CD4-positive, alpha-beta T cell treated with Interferon gamma for 1 hour (primary cell): ENCODE results near the gene TBC1D22A.
"Not testable (repeated sequence)": the region's sequence is repeated elsewhere in the genome, so short reads cannot be mapped to it uniquely, and the experiment has no call there.

Experiments used
- DNase-seq: peaks from one replicate; pipeline ENCODE4 v3.0.0-alpha.2; 2020

The TBC1D22A gene

GRCh38 chr22:46813816-46814597, 51.6 kb downstream of the TBC1D22A start:
- no peak for DNase-seq

- no peak for DNase-seq
These were observed 52.7 kb downstream of the TBC1D22A start for GRCh38 chr22:46815132-46815531.

GRCh38 chr22:46815559-46815895, 53.1 kb downstream of the TBC1D22A start:
- DNase-seq, result no peak

DNA sequence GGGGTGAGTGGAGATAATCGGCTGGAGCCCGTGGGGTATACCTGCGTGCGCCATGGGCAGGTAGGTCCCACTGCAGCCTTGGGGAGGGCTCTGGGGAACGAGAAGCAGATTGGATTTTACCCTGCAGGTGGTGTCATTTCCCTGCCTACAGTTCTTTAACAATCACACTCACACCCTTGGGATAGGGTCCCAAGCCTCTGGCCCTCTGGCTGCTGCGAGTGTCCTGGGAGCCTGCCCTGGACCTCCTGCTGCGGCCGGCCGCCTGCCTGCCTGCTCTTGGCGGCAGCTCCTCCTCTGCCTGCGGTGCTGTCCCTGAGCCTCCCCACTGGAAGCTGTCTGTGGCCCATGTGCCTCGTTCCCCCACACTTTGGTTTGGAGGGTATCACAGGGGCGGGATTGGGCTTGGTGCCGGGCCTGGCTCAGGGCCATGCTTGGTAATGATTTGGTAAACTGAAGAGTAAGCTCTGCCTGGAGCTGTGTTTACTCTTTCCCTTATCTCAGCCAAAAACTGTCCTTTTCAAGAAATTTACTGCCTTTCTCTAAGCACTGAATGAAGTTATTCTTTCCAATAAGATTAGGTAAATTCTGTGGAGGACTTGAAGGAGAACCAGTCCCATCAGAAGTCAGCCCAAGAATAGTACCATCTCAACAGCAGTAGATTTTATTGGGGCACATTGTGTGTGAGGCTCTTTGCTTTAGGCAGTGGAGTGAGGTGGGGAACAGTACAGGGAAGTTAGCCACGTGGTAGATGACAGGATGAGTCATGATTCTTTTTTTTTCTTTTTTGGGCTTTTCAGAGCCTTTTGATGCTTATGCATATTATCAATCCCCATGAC, 53.7 kb downstream of the TBC1D22A start:
- no peak for DNase-seq

- DNase-seq, result not testable (repeated sequence)
These were observed 54.9 kb downstream of the TBC1D22A start for GRCh38 chr22:46817390-46817789.

DNA sequence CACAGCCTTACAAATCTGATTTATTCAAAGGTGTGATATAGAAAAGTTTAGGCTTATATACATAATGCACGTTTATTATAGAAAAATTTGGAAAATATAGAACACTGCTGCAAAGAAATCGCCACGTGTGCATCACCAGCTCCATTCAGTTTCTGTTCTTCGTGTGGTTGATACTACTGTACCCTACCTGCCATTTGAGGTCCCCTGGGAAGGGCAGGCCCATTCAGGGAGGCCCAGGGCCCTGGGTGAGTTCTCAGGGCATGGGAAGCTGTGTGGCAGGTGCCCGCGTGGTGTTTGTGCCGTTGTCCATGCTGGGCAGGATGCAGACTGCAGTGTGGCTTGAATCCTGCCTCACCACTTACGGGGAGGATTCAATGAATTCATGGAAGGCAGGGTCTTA, 60.8 kb downstream of the TBC1D22A start:
- DNase-seq, result no peak

- no peak for DNase-seq
These were observed 61.2 kb downstream of the TBC1D22A start for GRCh38 chr22:46823654-46824053.

- DNase-seq, result no peak
These were observed 62.0 kb downstream of the TBC1D22A start for GRCh38 chr22:46824344-46824909.

DNA sequence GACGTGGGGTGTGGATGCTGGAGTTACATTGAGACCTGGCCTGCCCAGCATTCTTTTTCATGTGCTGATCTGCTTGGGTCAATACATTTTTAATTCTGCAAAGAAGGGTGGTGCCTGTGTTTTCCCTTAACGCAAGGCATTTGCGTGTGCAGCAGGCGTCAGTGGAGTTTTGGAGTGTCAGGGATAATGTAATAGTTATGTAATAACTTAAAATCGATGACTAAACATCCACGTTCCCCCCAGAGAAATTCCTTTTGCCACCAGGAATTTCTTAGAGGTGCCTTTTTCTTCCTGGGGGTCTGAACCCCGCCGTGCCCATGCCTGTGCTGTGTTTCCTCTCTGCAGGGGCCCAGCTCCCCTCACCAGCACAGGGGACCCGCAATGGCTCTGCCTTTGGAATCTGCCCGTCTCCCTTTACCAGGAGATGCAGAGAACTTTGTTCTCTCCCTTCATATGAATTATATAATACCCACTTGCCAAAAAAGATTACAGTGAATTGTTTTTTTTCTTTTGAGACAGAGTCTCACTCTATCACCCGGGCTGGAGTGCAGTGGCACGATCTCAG, 62.6 kb downstream of the TBC1D22A start:
- DNase-seq, result no peak

- DNase-seq, result no peak
These were observed 64.1 kb downstream of the TBC1D22A start for GRCh38 chr22:46826438-46827135.

DNA sequence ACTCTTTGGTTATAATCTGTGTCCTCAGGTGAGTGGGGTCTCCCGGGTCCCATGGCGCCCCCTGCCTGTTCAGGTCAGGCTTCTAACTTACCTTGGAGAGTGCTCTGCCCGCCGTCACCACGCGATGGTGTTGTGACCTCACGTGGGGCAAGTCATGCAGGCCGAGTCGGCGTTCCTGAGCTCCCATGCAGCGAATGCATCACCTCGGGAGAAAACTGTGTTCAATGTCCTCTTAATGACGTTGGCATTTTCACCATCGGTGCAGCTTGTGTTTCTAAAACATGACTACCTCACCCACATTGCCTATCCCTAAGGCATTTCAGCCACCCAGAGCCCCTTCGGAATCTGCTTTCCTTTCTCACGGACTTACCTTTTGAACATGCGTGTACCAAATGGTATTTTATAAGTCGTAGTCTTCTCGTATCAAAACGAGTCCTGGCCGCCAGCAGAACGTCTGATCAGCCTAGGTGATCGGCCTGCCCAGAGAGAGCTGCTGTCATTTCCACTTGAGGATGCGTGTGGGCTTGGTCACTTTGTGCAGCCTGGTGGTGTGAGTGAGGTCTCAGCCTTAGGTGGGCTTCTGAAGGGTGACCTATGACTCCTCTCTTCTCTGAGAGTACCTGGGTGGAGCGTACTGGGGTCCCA, 64.8 kb downstream of the TBC1D22A start:
- no peak for DNase-seq

DNA sequence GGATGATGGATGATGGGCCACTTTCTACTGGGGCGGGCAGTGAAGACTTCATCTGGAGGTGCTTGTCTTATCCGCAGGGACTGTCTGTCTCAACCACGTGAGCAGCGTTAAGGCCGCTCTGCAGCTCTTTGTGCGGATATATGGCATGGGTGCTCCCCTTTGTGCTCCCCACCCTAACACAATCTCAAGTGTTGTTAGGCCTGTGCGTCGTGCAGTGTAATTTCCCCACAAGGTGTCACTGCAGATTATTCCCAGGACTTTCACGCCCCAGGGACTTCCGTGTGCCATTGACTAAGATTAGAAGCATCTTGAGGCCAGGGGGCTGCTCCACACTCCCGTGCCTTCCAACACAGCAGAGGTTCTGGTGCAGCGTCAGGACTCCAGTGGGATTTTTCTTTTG, 65.3 kb downstream of the TBC1D22A start:
- no peak for DNase-seq

GRCh38 chr22:46828323-46828900, 66.0 kb downstream of the TBC1D22A start:
- DNase-seq, result no peak

DNA sequence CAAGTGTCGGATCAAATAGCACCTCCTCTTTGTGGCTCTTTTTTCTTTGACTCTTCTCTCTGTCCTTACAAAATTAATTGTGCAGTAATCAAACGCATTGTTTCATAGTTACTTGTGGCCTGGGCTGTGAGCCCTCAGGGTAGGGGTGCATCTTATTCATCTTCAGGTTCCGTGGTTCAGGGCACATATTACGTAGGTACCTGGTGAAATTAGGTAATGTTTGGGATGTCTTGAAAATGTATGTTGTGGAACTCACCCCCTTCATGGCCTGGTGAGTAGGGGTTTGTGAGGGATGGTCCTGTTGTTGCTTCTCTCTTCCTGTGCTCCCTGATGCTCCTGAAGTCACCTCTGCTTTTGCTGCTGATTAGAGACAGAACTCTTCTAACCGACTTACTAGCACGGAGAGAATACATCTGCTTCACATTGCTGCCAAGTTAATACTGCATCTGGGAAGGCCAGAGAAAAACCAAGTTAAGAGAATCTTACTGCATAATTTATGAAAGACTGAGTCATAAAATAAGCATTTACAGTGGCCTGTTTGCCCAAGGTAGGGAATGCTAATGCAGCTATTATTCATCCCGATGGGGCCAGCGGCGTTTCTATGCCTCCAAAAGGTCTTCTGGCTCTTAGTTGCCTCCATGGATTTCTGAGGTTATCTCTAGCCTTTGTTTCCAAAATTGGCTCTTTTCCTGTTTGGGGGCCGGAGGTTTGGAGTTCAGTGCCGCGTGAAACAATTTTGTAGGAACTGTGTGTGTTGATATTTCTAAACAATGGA, 66.9 kb downstream of the TBC1D22A start:
- no peak for DNase-seq

GRCh38 chr22:46829941-46830715, 67.7 kb downstream of the TBC1D22A start:
- no peak for DNase-seq

GRCh38 chr22:46830841-46831240, 68.4 kb downstream of the TBC1D22A start:
- no peak for DNase-seq

GRCh38 chr22:46833228-46833627, 70.8 kb downstream of the TBC1D22A start:
- DNase-seq, result no peak

- no peak for DNase-seq
These were observed 71.7 kb downstream of the TBC1D22A start for GRCh38 chr22:46834021-46834737.

DNA sequence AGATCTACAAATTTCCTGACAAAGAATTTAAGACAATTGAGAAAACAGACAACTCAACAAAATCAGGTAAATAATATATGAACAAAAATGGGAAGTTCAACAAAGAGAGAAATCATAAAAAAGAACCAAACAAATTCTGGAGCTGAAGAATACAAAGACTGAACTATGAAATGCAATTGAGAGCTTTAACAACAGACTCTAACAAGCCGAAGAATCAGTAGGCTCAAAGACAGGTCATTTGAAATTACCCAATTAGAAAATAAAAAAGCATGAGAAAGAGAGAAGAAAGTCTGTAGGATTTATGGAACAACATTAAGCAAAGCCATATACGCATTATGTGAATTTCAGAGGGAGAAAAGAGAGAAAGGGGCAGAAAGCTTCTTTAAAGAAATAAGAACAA, 72.8 kb downstream of the TBC1D22A start:
- DNase-seq, result no peak

DNA sequence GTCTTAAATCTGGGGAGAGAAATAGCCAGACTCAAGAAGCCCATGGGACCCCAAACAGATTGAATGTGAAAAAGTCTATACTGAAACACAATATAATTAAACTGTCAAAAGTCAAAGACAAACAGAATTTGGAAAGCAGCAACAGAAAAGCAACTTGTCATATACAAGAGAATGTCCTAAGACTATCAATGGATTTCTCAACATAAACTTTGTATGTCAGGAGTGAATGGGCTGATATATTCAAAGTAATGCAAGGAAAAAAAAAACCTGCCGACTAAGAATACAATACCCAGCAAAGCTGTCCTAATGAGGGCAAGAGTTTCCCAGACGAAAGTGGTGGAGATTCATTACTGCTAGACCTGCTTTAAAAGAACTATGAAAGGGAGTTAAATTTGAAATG, 73.2 kb downstream of the TBC1D22A start:
- no peak for DNase-seq
